CD14-positive monocyte (primary cell): ENCODE data around the gene PIK3R3. TPM values are rescaled to one million over a fixed set of nuclear protein-coding genes. Genes with fewer than 3 reads are reported as not detected.

Experiments
- DNase-seq, 3 donors: peaks; one replicate each; pipeline ENCODE4 v3.0.0-alpha.2; 2011 to 2022
- H2AFZ ChIP-seq: 2 replicates; pipeline ENCODE4 v1.6.0; 2012; ENCODE audit warnings: mild to moderate bottlenecking, low read depth, low read length, inconsistent platforms; ENCODE audit not compliant: insufficient read depth, poor library complexity, severe bottlenecking
- H3K27ac ChIP-seq, 2 donors: 1 replicate in 1 of 2; 2 replicates in 1 of 2; pipeline ENCODE4 v1.5.1; 2012 to 2013; ENCODE audit warnings: low read length in 2 of 2, control low read depth in 1 of 2, inconsistent platforms in 1 of 2, low read depth in 1 of 2, mild to moderate bottlenecking in 1 of 2
- H3K27me3 ChIP-seq, 2 donors: one replicate each; pipeline versions ENCODE4 v1.6.0 to v1.6.1; 2011 to 2013; ENCODE audit warnings: low read length in 2 of 2; ENCODE audit not compliant: control insufficient read depth in 2 of 2, insufficient read depth in 2 of 2
- H3K36me3 ChIP-seq, 2 donors: replicated peaks in 1 of 2; 1 replicate in 1 of 2; 2 replicates in 1 of 2; pipeline versions ENCODE4 v1.5.1 to v1.6.1; 2012 to 2013; ENCODE audit warnings: low read length in 2 of 2, control low read depth in 1 of 2, inconsistent platforms in 1 of 2, mild to moderate bottlenecking in 1 of 2; ENCODE audit not compliant: insufficient read depth in 2 of 2, control insufficient read depth in 1 of 2
- H3K4me1 ChIP-seq, 2 donors: 1 replicate in 1 of 2; 2 replicates in 1 of 2; pipeline versions ENCODE4 v1.5.1 to v1.6.1; 2012 to 2013; ENCODE audit warnings: low read length in 2 of 2, control low read depth in 1 of 2, inconsistent platforms in 1 of 2, mild to moderate bottlenecking in 1 of 2, moderate library complexity in 1 of 2; ENCODE audit not compliant: insufficient read depth in 2 of 2, control insufficient read depth in 1 of 2
- H3K4me2 ChIP-seq: replicated peaks from 2 replicates; pipeline ENCODE3; 2012; ENCODE audit warnings: low read length, moderate library complexity, mild to moderate bottlenecking; ENCODE audit not compliant: poor library complexity, severe bottlenecking; ENCODE audit errors: extremely low read depth
- H3K4me3 ChIP-seq, 3 experiments: fragments of 200-600 bp in 1 of 3; sonication (generic) in 1 of 3; replicated peaks in 1 of 3; 1 replicate in 2 of 3; 2 replicates in 1 of 3; pipeline ENCODE4 v1.5.1; 2011 to 2013; ENCODE audit warnings: low read length in 3 of 3, mild to moderate bottlenecking in 3 of 3, control low read depth in 2 of 3, low read depth in 2 of 3, inconsistent platforms in 1 of 3, moderate library complexity in 1 of 3
- H3K79me2 ChIP-seq: 2 replicates; pipeline ENCODE4 v1.6.0; 2012; ENCODE audit warnings: mild to moderate bottlenecking, control low read depth, inconsistent platforms, low read length, moderate library complexity; ENCODE audit not compliant: insufficient read depth
- H3K9ac ChIP-seq: 2 replicates; pipeline ENCODE4 v1.6.0; 2017; ENCODE audit warnings: low read length, mild to moderate bottlenecking; ENCODE audit not compliant: insufficient read depth, poor library complexity, severe bottlenecking
- H3K9me3 ChIP-seq, 2 donors: replicated peaks in 1 of 2; 1 replicate in 1 of 2; 2 replicates in 1 of 2; pipeline versions ENCODE4 v1.5.1 to v1.6.1; 2012 to 2013; ENCODE audit warnings: low read length in 2 of 2, control low read depth in 1 of 2; ENCODE audit not compliant: control insufficient read depth in 1 of 2, insufficient read depth in 1 of 2
- H4K20me1 ChIP-seq: 2 replicates; pipeline ENCODE4 v1.6.0; 2012; ENCODE audit warnings: mild to moderate bottlenecking, low read length, control low read depth, moderate library complexity; ENCODE audit not compliant: insufficient read depth
- H3K27ac Mint-ChIP-seq, 7 donors: one replicate each; pipeline ENCODE4 v1.8.0; 2020; ENCODE audit warnings: mild to moderate bottlenecking in 7 of 7, mixed read lengths in 7 of 7, moderate library complexity in 6 of 7, inconsistent platforms in 2 of 7
- H3K27me3 Mint-ChIP-seq, 3 donors: one replicate each; pipeline ENCODE4 v1.8.0; 2021 to 2022; ENCODE audit warnings: low read depth in 3 of 3, mild to moderate bottlenecking in 3 of 3, mixed read lengths in 3 of 3, moderate library complexity in 3 of 3, inconsistent platforms in 1 of 3
- H3K36me3 Mint-ChIP-seq, 2 donors: one replicate each; pipeline ENCODE4 v1.8.0; 2020; ENCODE audit warnings: mixed read lengths in 2 of 2, inconsistent platforms in 1 of 2, mild to moderate bottlenecking in 1 of 2
- H3K4me1 Mint-ChIP-seq: one replicate; pipeline ENCODE4 v1.8.0; 2020; ENCODE audit warnings: mild to moderate bottlenecking, mixed read lengths
- H3K4me3 Mint-ChIP-seq, 2 donors: one replicate each; pipeline ENCODE4 v1.8.0; 2020; ENCODE audit warnings: mild to moderate bottlenecking in 2 of 2, mixed read lengths in 2 of 2, moderate library complexity in 1 of 2
- H3K9me3 Mint-ChIP-seq, 7 donors: one replicate each; pipeline ENCODE4 v1.8.0; 2020 to 2022; ENCODE audit warnings: mixed read lengths in 7 of 7, mild to moderate bottlenecking in 6 of 7, moderate library complexity in 6 of 7, inconsistent platforms in 2 of 7
- WGBS: methylation state at CpG from one replicate; pipeline ENCODE4 v1.1.5; 2013; ENCODE audit warnings: missing lambda C conversion rate; ENCODE audit not compliant: insufficient coverage; 5-methylcytosine and 5-hydroxymethylcytosine counted together
- intact Hi-C, 2 donors: fragments of 100-400 bp; cut with micrococcal nuclease; formaldehyde crosslinking; loops; one replicate each; pipeline versions ENCODE4 v1.15.0 to v1.15.1; 2023
- polyA plus RNA-seq, 3 donors: library from polyadenylated mRNA; depleted of rRNA in 1 of 3; unstranded in 2 of 3; stranded (reverse) in 1 of 3; fragments of 300-500 nt in 2 of 3; fragments of >200 nt in 1 of 3; fragmentation: Illumina TruSeq in 2 of 3; gene quantifications; 1 replicate in 2 of 3; 2 replicates in 1 of 3; pipeline ENCODE4 v1.2.3, GENCODE V29; 2012 to 2021
- small RNA-seq: library from RNA; depleted of rRNA; stranded (forward); fragments of <200 nt; gene quantifications from one replicate; pipeline ENCODE3, GENCODE V24; 2012; ENCODE audit warnings: low read depth; ENCODE audit not compliant: insufficient read length
- TF ChIP-seq, protein P1 (sequence below): fragments of 200-600 bp; IDR thresholded peaks from one replicate; pipeline ENCODE4 v1.8.0; 2022; ENCODE audit warnings: antibody characterized with exemption, mild to moderate bottlenecking

PIK3R3 gene
- polyA plus RNA-seq, 3 donors = 0.09 to 0.28 (median 0.17) TPM

DNA sequence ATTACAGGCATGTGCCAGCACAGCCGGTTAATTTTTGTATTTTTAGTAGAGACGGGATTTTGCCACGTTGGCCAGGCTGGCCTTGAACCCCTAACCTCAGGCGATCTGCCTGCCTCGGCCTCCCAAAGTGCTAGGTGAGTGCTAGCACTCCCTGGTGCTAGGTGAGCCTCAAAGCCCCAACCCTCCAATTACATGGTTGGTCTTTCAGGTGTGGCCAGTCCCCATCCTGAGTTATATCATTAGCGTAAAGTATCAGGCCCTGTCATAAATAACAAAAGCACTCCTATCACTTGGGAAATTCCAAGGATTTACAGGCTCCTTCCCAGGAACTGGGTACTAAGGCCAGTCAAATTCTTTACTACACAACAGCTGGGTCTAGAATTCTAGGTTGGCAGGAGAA is 138.0 kb downstream of the PIK3R3 start:
- no peak overlapping the region for H3K4me3 ChIP-seq
- TF ChIP-seq, protein P1, sequence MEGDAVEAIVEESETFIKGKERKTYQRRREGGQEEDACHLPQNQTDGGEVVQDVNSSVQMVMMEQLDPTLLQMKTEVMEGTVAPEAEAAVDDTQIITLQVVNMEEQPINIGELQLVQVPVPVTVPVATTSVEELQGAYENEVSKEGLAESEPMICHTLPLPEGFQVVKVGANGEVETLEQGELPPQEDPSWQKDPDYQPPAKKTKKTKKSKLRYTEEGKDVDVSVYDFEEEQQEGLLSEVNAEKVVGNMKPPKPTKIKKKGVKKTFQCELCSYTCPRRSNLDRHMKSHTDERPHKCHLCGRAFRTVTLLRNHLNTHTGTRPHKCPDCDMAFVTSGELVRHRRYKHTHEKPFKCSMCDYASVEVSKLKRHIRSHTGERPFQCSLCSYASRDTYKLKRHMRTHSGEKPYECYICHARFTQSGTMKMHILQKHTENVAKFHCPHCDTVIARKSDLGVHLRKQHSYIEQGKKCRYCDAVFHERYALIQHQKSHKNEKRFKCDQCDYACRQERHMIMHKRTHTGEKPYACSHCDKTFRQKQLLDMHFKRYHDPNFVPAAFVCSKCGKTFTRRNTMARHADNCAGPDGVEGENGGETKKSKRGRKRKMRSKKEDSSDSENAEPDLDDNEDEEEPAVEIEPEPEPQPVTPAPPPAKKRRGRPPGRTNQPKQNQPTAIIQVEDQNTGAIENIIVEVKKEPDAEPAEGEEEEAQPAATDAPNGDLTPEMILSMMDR = no peak
- H3K9me3 ChIP-seq = no peaks in the 10 kb centered on the region
- Mint-ChIP-seq H3K36me3 (peaks cover 2 to 3% of the 10 kb centered on the region in 2 donors), H3K9me3 (peaks cover 0 to 6% (median 2%) of the 10 kb centered on the region in 7 donors), H3K4me3 (no peak overlapping the region), H3K4me1 (peaks cover 12% of the 10 kb centered on the region), H3K27me3 (peaks cover 0 to 2% (median 0%) of the 10 kb centered on the region in 3 donors), H3K27ac (no peak overlapping the region)
- intact Hi-C loops = no loop called here
- H3K27ac ChIP-seq = no peak overlapping the region
- no peak overlapping the region for H3K4me2 ChIP-seq
- H4K20me1 ChIP-seq = no peaks in the 10 kb centered on the region
- DNase-seq = no peak
- 92% methylated on average over 4 of the region's 6 CpGs for WGBS
- no peaks in the 10 kb centered on the region for H3K36me3 ChIP-seq
- H3K9ac ChIP-seq = no peak overlapping the region
- H3K27me3 ChIP-seq = no peaks in the 10 kb centered on the region
- peaks cover 4 to 9% of the 10 kb centered on the region in 2 donors for H3K4me1 ChIP-seq
- no peak overlapping the region for H2AFZ ChIP-seq
- no peaks in the 10 kb centered on the region for H3K79me2 ChIP-seq

Small RNA genes lying within 50 kb of the gene (small RNA-seq; reads per million reads assigned to genes)
- gene AL358075.3 (not detected), gene AL672043.1 (not detected)

Other genes with a start within 250 kb of the PIK3R3 start
- not detected for gene TSPAN1, start 42.5 kb upstream of the PIK3R3 start, polyA plus RNA-seq
- gene P3R3URF, start 43.9 kb upstream of the PIK3R3 start, polyA plus RNA-seq = not detected
- 10 to 100 TPM; 10.3 to 16.7 (median 12.2) TPM for gene POMGNT1, start 65.8 kb upstream of the PIK3R3 start, polyA plus RNA-seq
- gene LURAP1, start 70.7 kb upstream of the PIK3R3 start, polyA plus RNA-seq = under 1 TPM in 1 of 3 donors, not detected in 2; 0.17 TPM
- gene RAD54L, start 115.1 kb upstream of the PIK3R3 start, polyA plus RNA-seq = under 1 TPM in 1 of 3 donors, not detected in 2; 0.13 TPM
- 10 to 100 TPM; 22.9 to 50.9 (median 47.4) TPM for gene LRRC41, start 171.0 kb upstream of the PIK3R3 start, polyA plus RNA-seq
- 100 to 1,000 TPM; 261 to 341 (median 266) TPM for gene UQCRH, start 171.1 kb upstream of the PIK3R3 start, polyA plus RNA-seq
- gene NSUN4, start 208.2 kb upstream of the PIK3R3 start, polyA plus RNA-seq = 10 to 100 TPM in 2 of 3 donors, 1 to 10 TPM in 1; 8.5 to 12.8 (median 10.4) TPM